GM21515 (cell line): Measurements from ENCODE around the gene PSTPIP1.

Source experiments
- ATAC-seq: cut with Tn5 transposase; IDR thresholded peaks from one replicate; pipeline ENCODE4 v1.9.1; 2021; ENCODE audit not compliant: unreplicated experiment

The PSTPIP1 gene

DNA sequence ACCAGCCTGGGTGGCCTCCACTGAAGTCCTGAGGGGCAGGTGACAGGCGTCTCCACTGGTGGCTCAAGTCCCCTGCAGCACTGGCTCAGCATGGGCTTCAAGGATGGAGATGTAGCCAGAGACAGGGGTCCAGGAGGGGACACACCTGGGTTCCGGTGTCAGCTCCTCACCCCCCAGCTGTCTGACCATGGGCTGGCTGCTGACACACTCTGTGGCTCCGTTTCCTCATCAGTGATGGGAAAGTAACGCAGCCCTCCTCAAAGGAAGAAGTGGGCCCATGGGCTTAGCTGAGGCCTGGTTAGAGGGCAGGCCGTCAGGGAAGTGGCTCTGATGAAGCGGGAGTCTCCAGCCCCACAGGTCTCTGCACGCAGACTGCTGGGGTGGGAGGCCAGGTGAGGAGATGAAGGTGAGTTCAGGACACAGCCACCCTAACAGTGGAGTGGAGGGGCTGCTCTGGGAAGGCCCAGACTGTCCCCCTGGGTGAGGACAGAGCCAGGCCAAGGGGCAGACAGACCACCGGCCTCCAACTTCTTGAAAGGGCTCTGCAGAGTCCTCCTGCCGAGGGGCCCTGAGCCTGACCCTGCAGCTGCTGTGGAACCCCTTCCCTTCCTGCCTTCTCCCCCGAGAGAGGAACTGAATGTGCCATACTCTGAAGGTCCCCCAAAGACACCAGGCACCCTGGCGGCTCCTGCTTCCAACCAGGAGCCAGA is 24.0 kb downstream of the PSTPIP1 start:
- no peak for ATAC-seq

DNA sequence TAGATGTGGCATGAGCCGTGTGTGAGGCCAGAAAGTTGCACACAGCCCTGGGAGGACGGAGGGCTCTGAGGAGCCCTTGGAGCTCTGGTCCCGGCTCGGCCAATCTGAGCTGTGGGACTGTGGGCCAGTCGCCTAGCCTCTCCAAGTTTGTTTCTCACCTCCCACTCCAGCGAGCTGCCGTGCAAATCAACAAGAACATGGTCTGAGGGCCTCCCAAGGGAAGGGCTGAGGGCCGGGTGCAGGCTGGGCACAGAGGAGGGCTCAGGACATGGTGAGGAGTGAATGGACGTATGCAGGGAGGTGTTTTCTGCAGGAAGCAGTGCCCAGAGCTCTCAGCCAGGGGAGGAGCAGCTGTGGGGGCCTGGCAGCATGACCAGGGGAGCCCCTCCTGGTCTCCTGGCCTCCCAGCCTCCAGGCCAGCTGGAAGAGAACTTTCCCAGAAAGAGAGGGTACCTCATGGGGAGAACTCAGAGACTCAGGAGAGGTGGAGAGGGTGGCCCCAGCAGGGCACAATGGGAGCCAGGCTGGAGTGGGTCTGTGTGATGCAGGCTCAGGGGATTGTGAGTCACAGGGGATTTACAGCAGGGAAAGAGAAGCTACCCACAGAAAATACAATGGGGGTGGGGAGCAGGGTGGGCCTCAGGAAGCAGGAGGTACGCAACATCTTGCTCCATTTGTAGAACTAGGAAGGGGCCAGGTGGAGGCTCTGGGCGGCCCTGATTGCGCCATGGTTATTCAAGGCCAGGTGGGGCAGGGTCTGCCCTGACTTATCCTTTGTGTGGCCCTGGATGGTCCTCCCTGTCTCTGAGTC is 24.8 kb downstream of the PSTPIP1 start:
- ATAC-seq = no peak

DNA sequence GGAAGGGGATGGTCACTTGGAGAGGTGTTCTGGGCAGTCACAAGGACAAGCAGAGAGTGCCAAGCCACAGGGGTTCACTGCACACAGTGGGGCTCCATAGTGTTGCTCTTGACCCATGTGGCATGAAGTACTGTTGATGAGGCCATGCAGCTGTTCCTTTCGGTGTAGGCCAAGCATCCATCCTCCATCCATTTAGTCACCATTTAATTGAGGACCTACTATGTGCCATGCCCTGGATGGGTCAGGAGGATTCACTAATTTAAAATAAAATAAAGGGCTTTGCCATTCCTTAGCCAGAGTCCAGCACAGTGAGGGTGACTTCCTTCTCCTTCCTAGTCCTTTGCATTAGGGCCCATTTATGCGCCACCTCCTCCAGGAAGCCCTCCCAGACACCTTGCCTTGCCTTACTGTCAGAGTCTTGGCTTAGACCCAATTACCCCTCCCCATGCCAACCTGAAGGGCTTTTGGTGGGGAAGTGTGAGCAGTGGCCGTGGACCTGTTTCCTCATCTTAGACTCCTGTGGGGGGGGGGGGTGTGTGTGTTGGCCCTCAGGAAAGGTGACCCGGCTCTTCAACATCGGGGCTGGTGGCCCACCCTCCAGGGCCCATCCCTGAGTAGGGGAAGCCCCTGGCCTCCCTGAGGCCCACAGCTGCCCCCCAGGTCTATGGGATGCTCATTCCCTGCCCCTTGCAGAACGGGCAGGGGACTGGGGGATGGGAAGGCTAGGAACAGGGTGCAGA is 25.6 kb downstream of the PSTPIP1 start:
- no peak for ATAC-seq

DNA sequence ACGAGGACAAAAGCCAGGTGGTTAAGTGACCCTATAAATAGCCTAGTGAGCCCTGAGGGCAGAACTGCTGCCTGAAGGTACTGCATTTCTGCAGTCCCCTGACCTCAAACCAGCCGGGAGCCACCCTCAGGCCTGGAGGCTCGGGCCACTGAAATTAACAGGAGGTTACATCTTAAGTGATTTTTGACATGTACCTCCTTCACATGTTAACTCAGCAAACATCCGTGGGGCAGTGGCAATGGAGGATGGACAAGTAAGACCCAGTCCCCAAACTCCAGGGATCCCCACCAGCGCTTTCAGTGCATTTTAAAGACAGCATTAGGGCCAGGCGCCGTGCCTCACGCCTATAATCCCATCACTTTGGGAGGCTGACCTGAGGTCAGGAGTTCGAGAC is 26.2 kb downstream of the PSTPIP1 start:
- ATAC-seq = no peak

DNA sequence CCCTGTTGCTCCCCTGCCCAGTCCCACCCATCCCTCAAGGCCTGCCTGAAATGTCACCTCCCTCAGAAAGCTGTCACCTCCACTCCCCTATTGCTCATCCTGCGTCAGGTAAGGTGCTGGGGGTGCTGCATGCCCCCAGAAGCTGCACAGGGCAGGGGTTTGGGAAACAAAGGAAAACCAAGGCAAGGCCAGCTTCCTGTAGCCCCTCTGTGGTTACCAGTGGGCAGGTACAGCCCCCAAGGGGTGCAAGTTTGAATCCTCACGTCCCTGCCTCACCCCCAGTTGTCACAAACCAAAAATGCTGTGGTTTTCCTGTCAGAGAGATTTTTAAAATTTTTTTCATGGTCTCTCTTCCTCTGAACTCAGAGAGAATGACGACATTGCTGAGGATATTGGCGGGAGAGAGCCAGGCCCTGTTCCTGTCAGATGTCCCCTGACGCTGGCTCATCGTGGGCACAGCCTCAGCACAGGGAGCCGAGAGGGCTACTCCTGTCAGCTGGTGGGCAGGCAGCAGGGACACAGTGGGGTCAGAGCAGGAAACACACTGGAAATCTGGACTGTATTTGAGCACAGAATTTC is 27.0 kb downstream of the PSTPIP1 start:
- no peak for ATAC-seq

DNA sequence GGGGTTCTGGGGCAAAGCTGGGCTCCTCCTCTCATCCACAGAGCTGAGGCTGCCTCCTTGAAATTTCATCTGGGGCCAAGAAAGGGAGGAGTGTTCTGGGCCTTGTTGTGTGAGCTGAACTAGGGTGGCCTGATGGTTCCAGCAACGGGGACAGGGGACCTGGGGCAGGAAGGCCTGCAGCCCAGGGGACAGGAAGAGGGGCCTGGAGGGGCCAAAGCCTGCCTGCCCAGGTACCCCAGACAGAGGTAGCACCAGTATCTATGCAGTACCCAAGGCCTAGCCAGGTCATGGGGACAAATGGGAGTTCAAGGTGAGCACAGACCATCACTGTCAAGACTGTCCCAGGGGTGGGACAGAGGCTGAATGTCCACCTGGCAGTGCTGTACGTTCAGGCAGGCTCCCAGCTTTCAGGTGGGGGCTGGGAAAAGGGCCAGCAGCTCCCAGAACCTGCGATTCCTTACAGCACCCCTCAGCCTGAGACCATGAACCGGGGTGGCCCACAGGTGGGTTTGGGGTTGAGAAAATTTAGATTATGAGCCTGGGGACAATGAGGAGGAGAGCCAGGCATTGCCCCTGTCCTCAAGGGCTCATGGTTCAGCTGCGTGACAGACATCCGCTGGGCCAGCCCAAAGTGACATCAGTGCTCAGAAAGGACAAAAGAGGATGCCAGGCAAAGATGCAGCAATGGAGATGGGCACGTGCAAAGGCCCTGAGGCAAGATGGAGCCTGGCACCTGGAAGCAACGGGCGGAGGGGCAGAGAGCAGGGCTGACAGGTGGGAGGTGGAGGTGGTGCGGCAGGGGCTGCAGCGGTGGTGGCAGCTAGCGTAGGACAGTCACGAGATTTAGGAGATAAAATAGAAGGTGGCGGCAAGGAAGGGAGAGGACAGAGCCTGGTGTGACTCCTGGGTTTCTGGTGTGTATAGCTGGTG is 28.0 kb downstream of the PSTPIP1 start:
- no peak for ATAC-seq

DNA sequence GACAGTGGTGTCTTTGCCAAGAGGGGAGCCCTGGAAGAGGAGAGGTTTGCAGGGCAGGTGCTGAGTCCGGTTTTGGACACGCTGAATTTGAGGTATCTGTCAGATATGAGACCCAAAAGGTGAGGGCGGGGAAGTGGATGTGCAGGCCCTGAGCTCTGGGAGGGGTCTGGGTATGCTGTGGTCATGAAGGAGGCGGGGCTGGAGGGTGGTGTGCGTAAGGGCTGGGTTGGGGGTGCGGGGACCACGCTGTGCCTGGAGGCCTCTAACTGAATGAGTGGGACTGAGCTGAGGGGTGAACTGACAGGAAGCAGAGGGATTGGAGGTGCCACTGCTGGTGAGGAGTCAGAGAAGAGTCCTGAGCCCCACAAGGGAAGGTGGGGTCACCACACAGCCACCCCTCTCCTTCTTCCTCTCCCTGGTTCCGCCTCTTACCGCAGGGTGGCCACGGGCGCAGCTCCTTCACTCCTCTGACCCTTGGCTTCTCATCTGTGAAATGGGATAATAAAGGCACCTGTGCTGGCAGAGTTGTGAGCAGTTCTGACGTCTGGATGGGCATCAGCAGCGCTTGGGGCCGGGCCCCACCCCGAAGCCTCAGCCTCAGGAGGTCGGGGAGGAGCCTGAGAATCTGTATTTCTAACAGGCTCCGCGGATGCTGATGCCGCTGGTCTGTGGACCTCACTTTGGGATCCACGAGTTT is 28.8 kb downstream of the PSTPIP1 start:
- ATAC-seq = no peak

DNA sequence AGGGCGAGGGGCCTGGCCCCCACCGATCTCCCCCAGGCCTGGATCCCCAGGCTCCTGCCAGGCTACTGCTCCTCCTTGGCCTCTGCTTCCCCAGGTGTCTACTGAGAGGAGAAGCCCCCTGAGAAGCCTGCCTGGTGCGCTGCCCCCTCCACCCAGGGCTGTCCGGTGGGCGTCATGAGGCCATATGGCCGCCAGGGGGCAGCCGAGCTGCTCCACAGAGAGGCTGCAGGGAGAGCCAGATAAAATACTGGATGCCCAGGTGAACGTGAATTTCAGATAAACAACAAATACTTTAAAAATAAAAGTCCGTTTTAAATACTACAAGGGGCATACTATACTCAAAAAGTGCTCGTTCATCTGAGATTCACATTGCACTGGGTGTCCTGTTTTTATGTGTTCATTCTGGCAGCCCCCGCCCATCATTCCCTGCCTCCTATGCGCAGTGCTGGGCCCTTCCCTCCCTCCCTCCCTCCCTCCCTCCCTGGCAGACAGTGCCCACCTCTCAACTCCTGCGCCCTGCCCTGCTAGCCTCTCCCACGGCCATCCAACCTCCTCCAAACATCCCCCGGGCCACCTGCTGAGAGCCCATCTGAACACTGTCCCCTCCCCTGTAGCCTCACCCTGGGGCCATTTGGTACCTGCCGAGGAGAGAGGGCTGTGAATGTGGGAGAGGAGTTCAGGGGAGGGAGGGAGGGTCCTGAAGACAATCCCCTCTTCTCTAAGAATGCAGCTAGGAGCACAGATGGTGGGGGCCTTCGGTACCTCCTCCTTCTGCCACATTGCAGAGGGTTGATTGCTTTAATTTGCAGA is 29.6 kb downstream of the PSTPIP1 start:
- ATAC-seq = peak; percentile 68

DNA sequence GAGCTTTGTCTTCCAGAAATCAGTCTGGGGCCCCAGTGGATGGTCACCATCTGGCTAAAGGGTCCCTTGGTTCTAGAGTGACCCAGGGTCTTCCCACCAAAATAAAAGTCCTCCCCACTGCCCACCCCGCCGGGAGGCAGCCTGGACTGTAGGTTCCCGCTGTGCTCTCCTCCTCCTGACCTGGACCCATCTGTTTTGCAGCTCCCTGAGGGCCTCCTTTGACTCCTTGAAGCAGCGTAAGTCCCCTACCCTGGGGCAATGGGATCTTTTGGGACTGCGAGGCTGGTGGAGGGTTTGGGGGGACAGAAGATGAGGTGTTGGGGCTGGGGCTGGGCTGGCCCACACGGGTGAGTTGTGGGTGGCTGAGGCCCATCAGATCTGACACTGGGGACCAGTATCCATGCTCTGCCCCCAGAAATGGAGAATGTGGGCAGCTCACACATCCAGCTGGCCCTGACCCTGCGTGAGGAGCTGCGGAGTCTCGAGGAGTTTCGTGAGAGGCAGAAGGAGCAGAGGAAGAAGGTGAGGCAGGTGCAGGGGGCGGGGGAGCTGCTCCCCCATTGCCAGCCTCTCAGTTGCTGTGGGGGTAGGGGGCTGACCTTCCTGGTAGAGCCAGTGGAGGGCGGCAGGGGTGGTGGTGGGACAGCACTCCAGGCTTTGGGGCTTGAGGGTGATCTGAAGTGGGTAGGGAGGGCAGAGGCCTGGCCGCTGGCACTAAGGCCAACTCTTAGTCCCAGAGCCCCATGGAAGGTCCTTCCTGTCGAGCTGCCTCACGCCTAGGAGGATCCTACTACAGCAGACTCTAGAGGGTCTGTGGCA is 30.4 kb downstream of the PSTPIP1 start:
- no peak for ATAC-seq

DNA sequence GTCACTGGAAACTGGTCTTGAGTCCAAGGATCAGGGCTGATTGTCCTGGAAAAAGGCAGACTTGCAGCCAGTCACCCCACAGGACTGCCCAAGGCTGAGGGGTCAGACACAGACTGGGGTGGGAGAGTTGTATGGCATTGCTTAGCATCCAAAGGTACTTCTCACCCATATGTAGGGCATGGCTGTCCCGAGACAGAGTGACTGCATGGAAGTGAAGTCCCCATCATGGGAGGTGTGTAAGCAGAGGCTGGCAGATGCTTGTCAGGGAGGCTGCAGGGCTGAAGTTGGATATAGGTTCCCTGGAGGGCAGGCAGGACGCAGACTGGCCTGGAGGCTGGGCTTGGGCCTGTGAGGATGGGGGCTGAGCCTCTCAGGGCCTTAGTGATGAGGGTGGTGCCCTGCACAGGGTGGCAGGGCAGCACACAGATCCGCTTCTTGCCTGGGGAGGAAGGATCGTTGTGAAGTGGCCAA is 31.1 kb downstream of the PSTPIP1 start:
- no peak for ATAC-seq

DNA sequence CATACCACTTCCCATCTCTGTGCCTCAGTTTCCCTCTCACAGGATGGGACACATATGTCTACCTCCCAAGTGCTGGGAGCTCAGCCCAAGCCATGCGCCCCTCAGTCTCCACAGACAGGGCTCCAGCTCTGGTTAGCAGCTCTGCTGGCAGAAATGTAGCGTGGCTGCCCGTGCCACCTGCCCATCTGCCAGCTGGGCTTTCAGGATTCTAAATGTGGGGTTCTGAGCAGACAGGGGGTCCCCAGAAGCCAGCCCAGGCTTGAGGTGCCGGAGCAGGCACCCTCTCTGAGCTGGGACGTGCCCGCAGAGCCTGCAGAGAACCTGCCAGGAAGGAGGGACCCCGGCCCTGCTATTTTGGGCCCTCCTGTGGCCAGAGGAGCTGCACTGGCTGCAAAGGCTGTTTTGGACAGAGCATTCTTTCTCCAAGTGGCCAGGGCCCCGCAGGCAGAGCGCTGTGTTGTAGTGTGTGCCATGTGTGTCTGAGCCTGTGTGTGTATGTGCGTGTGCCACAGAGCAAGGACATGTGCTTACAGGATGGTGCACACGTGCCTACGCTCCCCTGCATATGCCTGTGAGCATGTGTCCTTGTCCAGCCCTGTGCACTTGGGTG is 31.7 kb downstream of the PSTPIP1 start:
- no peak for ATAC-seq

DNA sequence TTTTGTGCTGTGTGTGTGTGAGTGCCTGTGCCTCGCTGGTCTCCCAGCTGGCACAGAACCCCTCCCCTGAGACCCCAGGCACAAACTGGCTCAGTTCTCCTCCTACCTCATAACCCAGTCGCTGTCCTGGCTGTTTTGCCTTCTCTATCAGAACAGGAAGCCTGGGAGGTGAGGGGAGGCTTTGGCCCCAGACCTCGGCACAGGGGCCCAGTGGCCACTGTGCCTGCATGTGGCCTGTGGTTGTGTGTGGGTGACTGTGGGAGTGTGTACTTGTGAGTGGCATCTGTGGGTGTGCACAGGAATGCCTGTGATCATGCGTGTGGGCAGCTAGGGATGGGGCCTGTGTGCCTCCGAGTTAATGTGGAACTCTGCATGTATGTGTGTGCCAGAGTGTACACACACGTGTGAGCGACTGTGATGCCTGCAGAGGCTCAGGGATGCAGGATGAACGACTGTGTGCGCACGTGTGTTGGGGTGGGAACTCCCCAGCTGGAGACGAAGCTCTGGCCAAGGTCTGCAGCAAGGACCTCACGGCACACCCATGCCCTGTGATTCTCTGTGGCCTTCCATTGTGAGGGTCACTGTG is 32.3 kb downstream of the PSTPIP1 start:
- no peak for ATAC-seq

DNA sequence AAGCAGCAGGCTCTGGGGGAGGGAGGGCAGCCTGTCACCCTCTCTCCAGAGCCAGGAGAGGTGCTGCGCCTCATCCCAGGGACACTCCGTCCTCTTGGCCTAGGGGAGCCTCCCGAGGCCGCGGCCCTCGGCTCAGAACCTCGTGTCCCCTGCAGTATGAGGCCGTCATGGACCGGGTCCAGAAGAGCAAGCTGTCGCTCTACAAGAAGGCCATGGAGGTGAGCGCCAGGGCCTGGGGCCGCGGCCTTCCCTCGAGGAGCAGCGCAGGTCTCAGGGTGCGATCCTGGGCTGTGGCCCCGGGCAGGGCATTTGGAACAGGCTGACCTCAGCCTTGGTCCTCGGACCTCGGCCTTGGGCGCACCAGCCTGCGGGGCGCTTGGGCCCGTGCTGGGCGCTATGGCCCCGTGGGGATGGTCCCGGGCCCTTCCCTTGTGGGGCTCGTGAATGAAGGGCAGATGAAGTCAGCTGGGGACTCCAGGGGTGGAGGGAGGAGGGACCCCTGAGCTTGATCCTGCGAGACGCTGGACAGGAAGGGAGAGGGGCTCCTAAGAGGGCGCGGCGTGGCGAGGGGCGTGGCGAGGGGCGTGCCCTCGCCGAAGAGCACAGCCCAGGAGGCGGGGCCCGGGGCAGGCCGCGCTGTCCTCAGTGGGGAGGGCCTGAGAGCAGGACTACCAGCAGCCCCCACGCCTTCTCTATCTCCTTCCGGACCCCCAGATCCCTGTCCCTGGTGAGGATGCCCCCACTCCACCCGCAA is 32.9 kb downstream of the PSTPIP1 start:
- ATAC-seq = no peak

DNA sequence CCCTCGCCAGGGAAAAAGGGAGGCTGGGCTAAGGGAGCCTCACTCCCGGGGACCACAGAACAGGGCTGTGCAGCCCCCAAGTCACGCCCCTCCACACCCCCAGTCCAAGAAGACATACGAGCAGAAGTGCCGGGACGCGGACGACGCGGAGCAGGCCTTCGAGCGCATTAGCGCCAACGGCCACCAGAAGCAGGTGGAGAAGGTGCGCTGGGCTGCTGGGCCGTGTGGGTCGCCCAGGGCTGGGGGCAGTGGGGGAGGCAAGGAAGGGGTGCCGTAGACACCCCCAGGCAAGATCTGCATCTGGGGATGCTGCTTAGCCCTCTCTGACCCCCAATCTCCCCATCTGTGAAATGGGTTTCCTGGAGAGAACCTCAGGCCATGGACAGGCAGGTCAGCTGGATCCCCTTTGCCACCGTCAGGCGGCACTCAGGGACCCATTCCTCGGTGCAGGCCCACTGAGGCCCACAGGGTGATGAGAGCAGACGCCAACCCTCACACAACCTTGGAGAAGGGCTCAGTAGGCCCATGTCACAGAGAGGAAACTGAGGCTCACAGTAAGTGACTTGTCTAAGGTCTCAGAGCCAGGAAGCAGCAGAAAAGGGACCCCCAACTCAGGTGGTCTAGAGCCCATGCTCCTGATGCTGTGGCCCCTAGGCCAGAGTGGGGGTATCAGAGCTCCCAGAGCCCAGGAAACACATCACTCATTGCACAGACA is 33.7 kb downstream of the PSTPIP1 start:
- no peak for ATAC-seq

DNA sequence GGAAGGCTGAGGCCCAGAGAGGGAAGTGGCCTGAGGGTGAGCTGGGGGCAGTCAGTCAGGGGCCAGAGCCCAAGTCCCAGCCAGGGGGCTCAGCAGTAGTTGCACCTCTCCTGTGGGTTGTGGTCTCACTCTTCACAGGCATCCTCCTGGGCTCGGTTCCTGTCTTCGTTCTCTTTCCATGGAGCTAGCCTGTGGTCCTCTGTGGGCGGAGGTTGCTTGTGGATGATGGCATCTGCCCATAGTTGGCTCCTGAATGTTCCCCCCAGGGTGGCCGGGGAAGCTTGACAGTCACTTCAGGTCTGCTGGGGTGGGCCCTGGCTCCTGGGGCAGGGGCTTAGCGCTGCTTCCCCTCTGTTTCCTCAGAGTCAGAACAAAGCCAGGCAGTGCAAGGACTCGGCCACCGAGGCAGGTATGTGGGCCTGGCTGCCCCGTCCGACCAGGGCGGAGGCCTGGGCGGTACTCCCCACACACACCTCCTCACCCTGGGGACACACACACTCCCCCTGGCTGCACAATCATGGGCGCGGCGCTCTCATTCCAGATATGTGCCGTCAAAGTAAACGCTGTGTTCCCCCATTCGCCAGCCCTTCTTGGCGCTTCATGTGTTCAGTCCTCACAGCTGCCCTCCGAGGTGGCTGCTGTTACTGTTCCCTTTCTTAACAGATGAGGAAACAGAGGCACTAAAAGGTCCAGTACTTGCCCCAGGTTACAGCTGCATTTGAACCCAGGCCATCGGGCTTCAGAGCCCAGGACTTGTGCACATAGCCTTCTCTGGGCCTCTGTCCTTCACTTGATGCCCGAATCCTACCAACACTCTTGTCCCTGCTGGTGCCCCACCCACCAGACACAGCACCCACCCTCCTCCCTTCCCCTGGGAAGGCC is 34.5 kb downstream of the PSTPIP1 start:
- ATAC-seq = no peak
